SK-N-SH (cell line): ENCODE data around the gene VTI1B. TPM values are rescaled to one million over a fixed set of nuclear protein-coding genes. Genes with fewer than 3 reads are reported as not detected.

Experiments
- CTCF ChIA-PET: fragments of 300-600, 350-600 bp; formaldehyde crosslinking; extraction: SDS; loops from one replicate; lab custom pipeline; 2021; lab: Yijun Ruan, JAX
- POLR2A ChIA-PET: fragments of 350-600 bp; sonication (Branson Sonifier 250); formaldehyde crosslinking; extraction: SDS; loops from one replicate; lab custom pipeline; 2020; ENCODE audit warnings: antibody characterized with exemption, inconsistent platforms; lab: Yijun Ruan, JAX
- DNase-seq: peaks from one replicate; pipeline ENCODE4 v3.0.0; 2012
- H2AFZ ChIP-seq: fragments of 200-600 bp; sonication (generic); 2 replicates; pipeline ENCODE4 v1.8.1; 2016; ENCODE audit warnings: antibody characterized with exemption, mild to moderate bottlenecking, low read depth
- H3F3A ChIP-seq: fragments of 200-600 bp; sonication (generic); replicated peaks from 2 replicates; pipeline ENCODE3; 2016; ENCODE audit warnings: antibody characterized with exemption, mild to moderate bottlenecking; ENCODE audit not compliant: insufficient read depth
- H3K27ac ChIP-seq, 2 experiments: fragments of 200-500 bp in 1 of 2; fragments of 200-600 bp in 1 of 2; sonication (Bioruptor generic) in 1 of 2; sonication (generic), shearing (Covaris generic) in 1 of 2; 2 replicates each; pipeline versions ENCODE4 v1.5.1 to v1.6.1; 2014 to 2016; ENCODE audit warnings: low read depth in 2 of 2, inconsistent platforms in 1 of 2, low read length in 1 of 2, mild to moderate bottlenecking in 1 of 2, mixed read lengths in 1 of 2
- H3K27me3 ChIP-seq: fragments of 200-600 bp; sonication (generic), shearing (Covaris generic); 2 replicates; pipeline ENCODE4 v1.6.1; 2016; ENCODE audit warnings: mixed run types; ENCODE audit not compliant: insufficient read depth
- H3K36me3 ChIP-seq, 2 experiments: fragments of 200-500 bp in 1 of 2; fragments of 200-600 bp in 1 of 2; sonication (Bioruptor generic) in 1 of 2; sonication (generic) in 1 of 2; replicated peaks in 1 of 2; 2 replicates each; pipeline versions ENCODE3 to v1.5.1; 2014 to 2016; ENCODE audit warnings: low read length in 1 of 2, mild to moderate bottlenecking in 1 of 2; ENCODE audit not compliant: insufficient read depth in 2 of 2, control insufficient read depth in 1 of 2
- H3K4me1 ChIP-seq, 2 experiments: fragments of 200-500 bp in 1 of 2; fragments of 200-600 bp in 1 of 2; sonication (Bioruptor generic) in 1 of 2; sonication (generic), shearing (Covaris generic) in 1 of 2; 2 replicates each; pipeline versions ENCODE4 v1.5.1 to v1.6.1; 2014 to 2016; ENCODE audit warnings: low read depth in 1 of 2, low read length in 1 of 2, mixed run types in 1 of 2; ENCODE audit not compliant: insufficient read depth in 2 of 2, control insufficient read depth in 1 of 2
- H3K4me2 ChIP-seq: fragments of 200-600 bp; sonication (generic), shearing (Covaris generic); 2 replicates; pipeline ENCODE4 v1.6.1; 2017; ENCODE audit warnings: mixed run types
- H3K4me3 ChIP-seq, 2 experiments: fragments of 200-500 bp in 1 of 2; fragments of 200-600 bp in 1 of 2; sonication (Bioruptor generic) in 1 of 2; sonication (generic), shearing (Covaris generic) in 1 of 2; 2 replicates each; pipeline versions ENCODE4 v1.5.1 to v1.8.1; 2014 to 2016; ENCODE audit warnings: low read depth in 2 of 2, inconsistent platforms in 1 of 2, low read length in 1 of 2, mild to moderate bottlenecking in 1 of 2, mixed read lengths in 1 of 2, moderate library complexity in 1 of 2
- H3K79me2 ChIP-seq: fragments of 200-600 bp; sonication (generic); 2 replicates; pipeline ENCODE4 v1.8.1; 2017; ENCODE audit warnings: mild to moderate bottlenecking; ENCODE audit not compliant: insufficient read depth
- H3K9ac ChIP-seq: fragments of 200-600 bp; sonication (generic); 2 replicates; pipeline ENCODE4 v1.6.1; 2017; ENCODE audit warnings: mixed run types
- H3K9me2 ChIP-seq: fragments of 200-600 bp; sonication (generic); 2 replicates; pipeline ENCODE4 v1.6.1; 2017; ENCODE audit warnings: mixed run types
- H3K9me3 ChIP-seq: fragments of 200-600 bp; sonication (generic); 2 replicates; pipeline ENCODE4 v1.6.1; 2017; ENCODE audit warnings: mixed run types, mild to moderate bottlenecking, moderate library complexity
- H4K20me1 ChIP-seq: fragments of 200-600 bp; sonication (generic); 2 replicates; pipeline ENCODE4 v1.6.1; 2017; ENCODE audit warnings: mild to moderate bottlenecking, mixed run types; ENCODE audit not compliant: insufficient read depth
- ELF1 ChIP-seq: IDR thresholded peaks from 2 replicates; pipeline ENCODE4 v1.4.0; 2012
- EP300 ChIP-seq, 2 experiments: IDR thresholded peaks; 2 replicates each; pipeline versions ENCODE4 v1.4.0 to v1.6.1; 2012; ENCODE audit warnings: borderline replicate concordance in 1 of 2, low read depth in 1 of 2, low read length in 1 of 2
- FOXJ3 ChIP-seq: sonication (generic); formaldehyde crosslinking; IDR thresholded peaks from 2 replicates; pipeline ENCODE4 v1.5.1; 2020; ENCODE audit warnings: mild to moderate bottlenecking, missing genetic modification reagents
- GATA2 ChIP-seq: sonication (generic); formaldehyde crosslinking; IDR thresholded peaks from 2 replicates; pipeline ENCODE4 v1.5.0; 2020; ENCODE audit warnings: mild to moderate bottlenecking, missing genetic modification reagents
- MXI1 ChIP-seq: IDR thresholded peaks from 2 replicates; pipeline ENCODE4 v1.6.1; 2012; ENCODE audit warnings: mild to moderate bottlenecking, low read depth, low read length, improper control_type of control experiment
- NFIC ChIP-seq: IDR thresholded peaks from 2 replicates; pipeline ENCODE4 v1.4.0; 2012; ENCODE audit warnings: borderline replicate concordance
- RAD21 ChIP-seq: IDR thresholded peaks from 2 replicates; pipeline ENCODE4 v1.6.1; 2012; ENCODE audit warnings: mild to moderate bottlenecking, low read length
- RCOR1 ChIP-seq: fragments of 150-350 bp; IDR thresholded peaks from 2 replicates; pipeline ENCODE4 v1.6.1; 2017; ENCODE audit warnings: antibody characterized with exemption, low read length
- RXRA ChIP-seq: IDR thresholded peaks from 2 replicates; pipeline ENCODE4 v1.4.0; 2012; ENCODE audit warnings: low read depth, mild to moderate bottlenecking, borderline replicate concordance
- SIN3A ChIP-seq: IDR thresholded peaks from 2 replicates; pipeline ENCODE4 v1.6.1; 2012; ENCODE audit warnings: low read depth, mild to moderate bottlenecking, low read length, moderate library complexity, borderline replicate concordance
- YY1 ChIP-seq: IDR thresholded peaks from 2 replicates; pipeline ENCODE4 v1.4.0; 2012; ENCODE audit warnings: low read depth, mild to moderate bottlenecking
- WGBS: methylation state at CpG from one replicate; pipeline ENCODE4 v1.1.6; 2017; ENCODE audit warnings: low lambda C conversion rate; 5-methylcytosine and 5-hydroxymethylcytosine counted together
- polyA plus RNA-seq, 3 experiments: library from polyadenylated mRNA; depleted of rRNA; stranded (reverse); fragments of >200 nt; gene quantifications; 2 replicates each; pipeline ENCODE4 v1.2.3, GENCODE V29; 2012
- TF ChIP-seq, protein P1 (sequence below): fragments of 200-600 bp; sonication (generic); IDR thresholded peaks from 2 replicates; pipeline ENCODE4 v1.6.1; 2017; ENCODE audit warnings: antibody characterized with exemption, mild to moderate bottlenecking, moderate library complexity
- TF ChIP-seq, protein P2 (sequence below): fragments of 150-350 bp; IDR thresholded peaks from 2 replicates; pipeline ENCODE4 v1.6.1; 2016; ENCODE audit warnings: mild to moderate bottlenecking, low read depth, low read length
- TF ChIP-seq, protein P3 (sequence below): IDR thresholded peaks from 2 replicates; pipeline ENCODE4 v1.4.0; 2012; ENCODE audit warnings: low read depth, borderline replicate concordance
- TF ChIP-seq, protein P4 (sequence below): IDR thresholded peaks from 2 replicates; pipeline ENCODE4; 2012
- TF ChIP-seq, protein P5 (sequence below): IDR thresholded peaks from 2 replicates; pipeline ENCODE4 v1.4.0; 2012; ENCODE audit warnings: low read depth, borderline replicate concordance

VTI1B gene
- polyA plus RNA-seq, 1 of the 3 experiments (the other 2 are of a cell fraction), result 59.2 TPM

DNA sequence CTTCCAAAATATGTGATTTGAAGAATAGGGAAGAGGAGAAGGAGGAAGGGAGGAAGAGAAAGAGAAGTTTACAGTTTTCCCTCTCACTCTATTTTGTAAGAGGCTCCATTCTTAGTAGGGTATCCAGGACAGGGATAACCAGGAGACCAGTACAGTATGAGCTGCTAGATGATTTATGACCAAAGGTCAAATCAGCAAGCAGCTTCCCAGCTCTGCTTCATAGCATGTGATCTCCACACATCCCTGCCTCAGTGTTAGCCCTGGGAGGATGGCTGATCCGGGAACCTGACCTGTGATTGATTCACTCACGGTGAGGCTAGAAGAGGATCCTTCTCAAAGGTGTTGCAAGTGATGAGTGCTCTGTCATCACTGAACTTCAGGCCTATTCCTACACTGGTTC is 43.8 kb upstream of the VTI1B start:
- Histone ChIP-seq H3K36me3 (no peaks in the 10 kb centered on the region), H3K4me1 (peaks cover 0 to 8% of the 10 kb centered on the region in 2 experiments; a peak in 1 of 4 replicates), H4K20me1 (no peaks in the 10 kb centered on the region), H3K9ac (no peak overlapping the region), H3K9me2 (no peaks in the 10 kb centered on the region), H3K27ac (no peak overlapping the region), H3K27me3 (no peaks in the 10 kb centered on the region; the same call in 1 of the 2 replicates), H2AFZ (no peak overlapping the region), H3F3A (no peaks in the 10 kb centered on the region), H3K79me2 (no peaks in the 10 kb centered on the region), H3K4me3 (no peak overlapping the region), H3K4me2 (no peak overlapping the region), H3K9me3 (no peaks in the 10 kb centered on the region)
- no peak for DNase-seq
- 46% methylated on average over 2 of the region's 2 CpGs for WGBS
- ChIA-PET POLR2A (no interaction called here), CTCF (interaction anchor here (1.0 to 2.4 kb wide), 2 partner anchors 14 to 194 kb away, joined by 3 to 8 read pairs; no protein-coding TSS in a partner anchor)
- TF ChIP-seq, protein P1, sequence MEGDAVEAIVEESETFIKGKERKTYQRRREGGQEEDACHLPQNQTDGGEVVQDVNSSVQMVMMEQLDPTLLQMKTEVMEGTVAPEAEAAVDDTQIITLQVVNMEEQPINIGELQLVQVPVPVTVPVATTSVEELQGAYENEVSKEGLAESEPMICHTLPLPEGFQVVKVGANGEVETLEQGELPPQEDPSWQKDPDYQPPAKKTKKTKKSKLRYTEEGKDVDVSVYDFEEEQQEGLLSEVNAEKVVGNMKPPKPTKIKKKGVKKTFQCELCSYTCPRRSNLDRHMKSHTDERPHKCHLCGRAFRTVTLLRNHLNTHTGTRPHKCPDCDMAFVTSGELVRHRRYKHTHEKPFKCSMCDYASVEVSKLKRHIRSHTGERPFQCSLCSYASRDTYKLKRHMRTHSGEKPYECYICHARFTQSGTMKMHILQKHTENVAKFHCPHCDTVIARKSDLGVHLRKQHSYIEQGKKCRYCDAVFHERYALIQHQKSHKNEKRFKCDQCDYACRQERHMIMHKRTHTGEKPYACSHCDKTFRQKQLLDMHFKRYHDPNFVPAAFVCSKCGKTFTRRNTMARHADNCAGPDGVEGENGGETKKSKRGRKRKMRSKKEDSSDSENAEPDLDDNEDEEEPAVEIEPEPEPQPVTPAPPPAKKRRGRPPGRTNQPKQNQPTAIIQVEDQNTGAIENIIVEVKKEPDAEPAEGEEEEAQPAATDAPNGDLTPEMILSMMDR, result no peak
- TF ChIP-seq SIN3A (no peak), GATA2 (CRISPR knock-in tag) (no peak), FOXJ3 (CRISPR knock-in tag) (no peak), ELF1 (no peak), RXRA (no peak), NFIC (no peak), YY1 (no peak), MXI1 (no peak), EP300 (IDR thresholded peaks at IDR 0.05; ENCODE audit: borderline replicate concordance in 1 of 2, low read depth in 1 of 2, low read length in 1 of 2) (no peak), RAD21 (no peak), RCOR1 (no peak)
- TF ChIP-seq, protein P2, sequence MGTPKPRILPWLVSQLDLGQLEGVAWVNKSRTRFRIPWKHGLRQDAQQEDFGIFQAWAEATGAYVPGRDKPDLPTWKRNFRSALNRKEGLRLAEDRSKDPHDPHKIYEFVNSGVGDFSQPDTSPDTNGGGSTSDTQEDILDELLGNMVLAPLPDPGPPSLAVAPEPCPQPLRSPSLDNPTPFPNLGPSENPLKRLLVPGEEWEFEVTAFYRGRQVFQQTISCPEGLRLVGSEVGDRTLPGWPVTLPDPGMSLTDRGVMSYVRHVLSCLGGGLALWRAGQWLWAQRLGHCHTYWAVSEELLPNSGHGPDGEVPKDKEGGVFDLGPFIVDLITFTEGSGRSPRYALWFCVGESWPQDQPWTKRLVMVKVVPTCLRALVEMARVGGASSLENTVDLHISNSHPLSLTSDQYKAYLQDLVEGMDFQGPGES, result no peak
- TF ChIP-seq, protein P3, sequence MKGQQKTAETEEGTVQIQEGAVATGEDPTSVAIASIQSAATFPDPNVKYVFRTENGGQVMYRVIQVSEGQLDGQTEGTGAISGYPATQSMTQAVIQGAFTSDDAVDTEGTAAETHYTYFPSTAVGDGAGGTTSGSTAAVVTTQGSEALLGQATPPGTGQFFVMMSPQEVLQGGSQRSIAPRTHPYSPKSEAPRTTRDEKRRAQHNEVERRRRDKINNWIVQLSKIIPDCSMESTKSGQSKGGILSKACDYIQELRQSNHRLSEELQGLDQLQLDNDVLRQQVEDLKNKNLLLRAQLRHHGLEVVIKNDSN, result no peak
- TF ChIP-seq, protein P4, sequence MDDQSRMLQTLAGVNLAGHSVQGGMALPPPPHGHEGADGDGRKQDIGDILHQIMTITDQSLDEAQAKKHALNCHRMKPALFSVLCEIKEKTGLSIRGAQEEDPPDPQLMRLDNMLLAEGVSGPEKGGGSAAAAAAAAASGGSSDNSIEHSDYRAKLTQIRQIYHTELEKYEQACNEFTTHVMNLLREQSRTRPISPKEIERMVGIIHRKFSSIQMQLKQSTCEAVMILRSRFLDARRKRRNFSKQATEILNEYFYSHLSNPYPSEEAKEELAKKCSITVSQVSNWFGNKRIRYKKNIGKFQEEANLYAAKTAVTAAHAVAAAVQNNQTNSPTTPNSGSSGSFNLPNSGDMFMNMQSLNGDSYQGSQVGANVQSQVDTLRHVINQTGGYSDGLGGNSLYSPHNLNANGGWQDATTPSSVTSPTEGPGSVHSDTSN, result no peak
- TF ChIP-seq, protein P5, sequence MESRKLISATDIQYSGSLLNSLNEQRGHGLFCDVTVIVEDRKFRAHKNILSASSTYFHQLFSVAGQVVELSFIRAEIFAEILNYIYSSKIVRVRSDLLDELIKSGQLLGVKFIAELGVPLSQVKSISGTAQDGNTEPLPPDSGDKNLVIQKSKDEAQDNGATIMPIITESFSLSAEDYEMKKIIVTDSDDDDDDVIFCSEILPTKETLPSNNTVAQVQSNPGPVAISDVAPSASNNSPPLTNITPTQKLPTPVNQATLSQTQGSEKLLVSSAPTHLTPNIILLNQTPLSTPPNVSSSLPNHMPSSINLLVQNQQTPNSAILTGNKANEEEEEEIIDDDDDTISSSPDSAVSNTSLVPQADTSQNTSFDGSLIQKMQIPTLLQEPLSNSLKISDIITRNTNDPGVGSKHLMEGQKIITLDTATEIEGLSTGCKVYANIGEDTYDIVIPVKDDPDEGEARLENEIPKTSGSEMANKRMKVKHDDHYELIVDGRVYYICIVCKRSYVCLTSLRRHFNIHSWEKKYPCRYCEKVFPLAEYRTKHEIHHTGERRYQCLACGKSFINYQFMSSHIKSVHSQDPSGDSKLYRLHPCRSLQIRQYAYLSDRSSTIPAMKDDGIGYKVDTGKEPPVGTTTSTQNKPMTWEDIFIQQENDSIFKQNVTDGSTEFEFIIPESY, result no peak
